Liver (tissue), 3 donors: Measurements from ENCODE around the gene AURKB.

Experiments
- JUND ChIP-seq, 2 donors: IDR thresholded peaks; 2 replicates each; pipeline ENCODE4 v1.6.1; 2016; ENCODE audit warnings: antibody characterized with exemption in 2 of 2
- TF ChIP-seq, protein P1 (sequence below): fragments of 150-350 bp; IDR thresholded peaks from 2 replicates; pipeline ENCODE4 v1.5.1; 2017; ENCODE audit warnings: improper control_type of control experiment, low read depth, low read length; ENCODE audit not compliant: missing input control
- TF ChIP-seq, protein P2 (sequence below): IDR thresholded peaks from 2 replicates; pipeline ENCODE4 v1.6.1; 2016; ENCODE audit warnings: antibody characterized with exemption
- donor health status: healthy.
- donor health status: healthy.

DNA sequence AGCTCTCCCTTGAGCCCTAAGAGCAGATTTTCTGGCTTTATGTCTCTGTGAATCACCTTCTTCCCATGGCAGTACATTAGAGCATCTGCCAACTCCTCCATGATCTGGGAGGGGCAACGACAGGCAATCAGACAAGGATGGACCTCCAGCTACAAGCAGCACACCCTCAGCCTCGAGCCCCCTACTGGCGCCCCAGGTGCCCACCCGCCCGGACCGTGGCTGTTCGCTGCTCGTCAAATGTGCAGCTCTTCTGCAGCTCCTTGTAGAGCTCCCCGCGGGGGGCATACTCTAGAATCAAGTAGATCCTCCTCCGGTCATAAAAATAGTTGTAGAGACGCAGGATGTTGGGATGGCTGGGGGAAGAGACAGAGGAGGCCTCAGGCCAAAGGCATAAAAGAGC lies 3.8 kb downstream of the AURKB start:
- TF ChIP-seq JUND (IDR thresholded peaks at IDR 0.05), result no peak
- TF ChIP-seq, protein P1, sequence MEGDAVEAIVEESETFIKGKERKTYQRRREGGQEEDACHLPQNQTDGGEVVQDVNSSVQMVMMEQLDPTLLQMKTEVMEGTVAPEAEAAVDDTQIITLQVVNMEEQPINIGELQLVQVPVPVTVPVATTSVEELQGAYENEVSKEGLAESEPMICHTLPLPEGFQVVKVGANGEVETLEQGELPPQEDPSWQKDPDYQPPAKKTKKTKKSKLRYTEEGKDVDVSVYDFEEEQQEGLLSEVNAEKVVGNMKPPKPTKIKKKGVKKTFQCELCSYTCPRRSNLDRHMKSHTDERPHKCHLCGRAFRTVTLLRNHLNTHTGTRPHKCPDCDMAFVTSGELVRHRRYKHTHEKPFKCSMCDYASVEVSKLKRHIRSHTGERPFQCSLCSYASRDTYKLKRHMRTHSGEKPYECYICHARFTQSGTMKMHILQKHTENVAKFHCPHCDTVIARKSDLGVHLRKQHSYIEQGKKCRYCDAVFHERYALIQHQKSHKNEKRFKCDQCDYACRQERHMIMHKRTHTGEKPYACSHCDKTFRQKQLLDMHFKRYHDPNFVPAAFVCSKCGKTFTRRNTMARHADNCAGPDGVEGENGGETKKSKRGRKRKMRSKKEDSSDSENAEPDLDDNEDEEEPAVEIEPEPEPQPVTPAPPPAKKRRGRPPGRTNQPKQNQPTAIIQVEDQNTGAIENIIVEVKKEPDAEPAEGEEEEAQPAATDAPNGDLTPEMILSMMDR, result no peak
- TF ChIP-seq, protein P2, sequence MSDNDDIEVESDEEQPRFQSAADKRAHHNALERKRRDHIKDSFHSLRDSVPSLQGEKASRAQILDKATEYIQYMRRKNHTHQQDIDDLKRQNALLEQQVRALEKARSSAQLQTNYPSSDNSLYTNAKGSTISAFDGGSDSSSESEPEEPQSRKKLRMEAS, result no peak
